HG03066 (cell line): ENCODE data around the gene DCPS.
"Not testable (repeated sequence)": the region's sequence is repeated elsewhere in the genome, so short reads cannot be mapped to it uniquely, and the experiment has no call there.

Experiments
- ATAC-seq: cut with Tn5 transposase; IDR thresholded peaks from one replicate; pipeline ENCODE4 v1.9.1; 2021; ENCODE audit warnings: low read depth; ENCODE audit not compliant: unreplicated experiment

The DCPS gene, protein sequence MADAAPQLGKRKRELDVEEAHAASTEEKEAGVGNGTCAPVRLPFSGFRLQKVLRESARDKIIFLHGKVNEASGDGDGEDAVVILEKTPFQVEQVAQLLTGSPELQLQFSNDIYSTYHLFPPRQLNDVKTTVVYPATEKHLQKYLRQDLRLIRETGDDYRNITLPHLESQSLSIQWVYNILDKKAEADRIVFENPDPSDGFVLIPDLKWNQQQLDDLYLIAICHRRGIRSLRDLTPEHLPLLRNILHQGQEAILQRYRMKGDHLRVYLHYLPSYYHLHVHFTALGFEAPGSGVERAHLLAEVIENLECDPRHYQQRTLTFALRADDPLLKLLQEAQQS

DNA sequence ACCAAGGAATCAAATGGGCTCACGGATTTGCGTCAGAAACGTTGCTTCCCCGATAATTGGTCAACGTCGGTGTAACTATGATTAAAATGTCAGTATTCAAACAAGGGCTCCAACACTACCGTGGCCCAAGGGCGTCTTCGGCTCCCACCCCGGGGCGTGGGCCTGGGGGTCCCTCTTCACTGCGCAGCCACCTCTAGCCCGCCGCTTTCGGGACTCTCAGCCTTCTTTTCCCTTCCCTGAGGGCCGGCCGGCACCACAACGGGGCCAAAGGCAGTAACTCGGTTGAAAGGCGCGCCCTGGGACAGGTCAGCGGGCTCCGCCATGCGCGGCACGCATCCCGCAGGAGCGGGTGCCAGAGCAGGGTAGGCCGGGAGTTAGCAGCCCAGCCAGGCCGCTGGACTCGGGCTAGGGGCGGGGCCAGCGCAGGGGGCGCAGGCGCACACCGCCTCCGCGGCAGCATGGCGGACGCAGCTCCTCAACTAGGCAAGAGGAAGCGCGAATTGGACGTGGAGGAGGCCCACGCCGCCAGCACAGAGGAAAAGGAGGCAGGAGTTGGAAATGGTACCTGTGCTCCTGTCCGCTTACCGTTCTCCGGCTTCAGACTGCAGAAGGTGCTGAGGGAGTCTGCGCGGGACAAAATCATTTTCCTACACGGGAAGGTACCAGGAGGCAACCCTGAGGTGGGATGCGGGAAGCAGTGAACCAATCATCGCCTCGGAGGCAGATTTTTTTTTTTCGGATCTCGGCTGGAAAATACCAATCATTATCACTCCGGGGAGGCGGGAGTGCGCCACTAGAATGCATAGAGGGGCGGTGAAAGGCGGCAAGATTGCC is at the start of gene DCPS:
Gene DCPS, plus strand, starts transcription at position 438 of the 834 bp plus-strand sequence. Its CDS starts 21 bp downstream, at position 459.
- peak; percentile 89 for ATAC-seq

GRCh38 chr11:126254819-126255218 is 49.0 kb upstream of the DCPS start:
- no peak for ATAC-seq

GRCh38 chr11:126255507-126255906 is 48.4 kb upstream of the DCPS start:
- ATAC-seq: not testable (repeated sequence)

DNA sequence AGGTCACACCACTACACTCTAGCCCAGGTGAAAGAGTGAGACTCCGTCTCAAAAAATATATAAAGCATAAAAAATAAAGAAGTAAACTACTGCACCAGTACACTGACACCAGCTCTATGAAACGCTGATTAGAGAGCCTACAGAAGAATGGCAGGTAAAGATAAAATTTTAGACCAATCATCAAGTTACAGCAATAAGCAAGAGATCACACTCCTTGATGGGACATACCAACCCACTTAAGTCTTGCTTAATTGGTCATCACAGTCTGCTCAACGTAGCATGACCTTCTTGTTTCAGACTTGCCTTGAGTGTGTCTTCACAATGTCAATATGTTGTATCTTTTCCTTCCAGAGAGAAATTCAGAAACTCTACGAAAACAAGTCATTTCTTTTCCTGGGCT is 47.6 kb upstream of the DCPS start:
- no peak for ATAC-seq

GRCh38 chr11:126257144-126257543 is 46.7 kb upstream of the DCPS start:
- no peak for ATAC-seq

- no peak for ATAC-seq
Observed at GRCh38 chr11:126257764-126258163, 46.1 kb upstream of the DCPS start.

DNA sequence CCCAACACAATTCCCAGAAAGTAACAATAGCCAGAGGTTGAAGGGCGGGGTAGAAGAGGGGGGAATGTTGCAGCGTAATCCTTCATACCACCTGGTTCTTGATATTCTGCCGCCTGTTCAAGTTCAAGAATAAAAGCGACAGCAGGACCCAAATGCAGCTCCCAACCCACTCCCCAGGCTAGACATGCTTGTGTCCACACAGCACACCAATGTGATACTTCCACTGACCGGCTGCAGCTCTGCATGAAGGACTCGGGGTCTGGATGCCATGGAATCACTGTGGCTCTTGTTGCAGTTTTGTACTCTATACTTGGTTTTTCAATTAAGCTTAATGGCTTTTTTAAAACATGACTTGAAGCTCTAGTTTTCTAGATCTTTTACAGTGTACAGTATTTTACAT is 41.6 kb upstream of the DCPS start:
- no peak for ATAC-seq

GRCh38 chr11:126263489-126263888 is 40.4 kb upstream of the DCPS start:
- ATAC-seq: no peak

- ATAC-seq: no peak
Observed at GRCh38 chr11:126265811-126266210, 38.0 kb upstream of the DCPS start.

- no peak for ATAC-seq
Observed at GRCh38 chr11:126267650-126268049, 36.2 kb upstream of the DCPS start.

GRCh38 chr11:126268361-126268707 is 35.5 kb upstream of the DCPS start:
- ATAC-seq: peak; percentile 7

- ATAC-seq: peak; percentile 99
Observed at GRCh38 chr11:126268708-126269579, 34.9 kb upstream of the DCPS start, which contains the start of the genes FOXRED1 and SRPRA. Gene FOXRED1, plus strand, starts transcription at chr11:126269154. Its CDS starts 53 bp downstream, at chr11:126269207. Gene SRPRA, minus strand, starts transcription at chr11:126268895. Its CDS starts 91 bp downstream, at chr11:126268804.

DNA sequence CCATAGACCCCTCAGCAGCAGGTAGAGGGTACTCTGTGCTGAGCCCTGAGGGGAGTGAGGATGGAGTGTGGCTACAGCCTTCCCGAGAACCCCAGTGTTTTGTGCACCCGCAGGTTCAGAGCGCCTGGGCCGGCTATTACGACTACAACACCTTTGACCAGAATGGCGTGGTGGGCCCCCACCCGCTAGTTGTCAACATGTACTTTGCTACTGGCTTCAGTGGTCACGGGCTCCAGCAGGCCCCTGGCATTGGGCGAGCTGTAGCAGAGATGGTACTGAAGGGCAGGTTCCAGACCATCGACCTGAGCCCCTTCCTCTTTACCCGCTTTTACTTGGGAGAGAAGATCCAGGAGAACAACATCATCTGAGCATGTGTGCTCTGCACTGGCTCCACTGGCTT is 26.5 kb upstream of the DCPS start:
- ATAC-seq: no peak

DNA sequence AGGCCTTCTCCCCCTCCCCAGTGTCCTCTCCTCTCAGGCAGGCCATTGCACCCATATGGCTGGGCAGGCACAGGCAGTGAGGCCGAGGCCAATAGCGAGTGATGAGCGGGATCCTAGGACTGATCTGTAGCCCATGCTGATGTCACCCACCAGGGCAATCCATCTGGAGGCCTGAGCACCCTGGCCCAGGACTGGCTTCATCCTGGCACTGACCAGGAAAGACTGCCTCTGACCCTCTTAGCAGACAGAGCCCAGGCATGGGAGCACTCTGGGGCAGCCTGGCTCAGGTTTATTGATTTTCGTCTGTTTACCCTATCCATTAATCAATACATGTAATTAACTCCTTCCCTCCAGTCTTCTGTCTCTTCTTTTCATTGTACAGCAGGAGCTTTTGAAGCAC is 26.1 kb upstream of the DCPS start:
- ATAC-seq: no peak

GRCh38 chr11:126279191-126279590 is 24.7 kb upstream of the DCPS start:
- ATAC-seq: no peak

GRCh38 chr11:126280595-126280994 is 23.3 kb upstream of the DCPS start:
- ATAC-seq: no peak

DNA sequence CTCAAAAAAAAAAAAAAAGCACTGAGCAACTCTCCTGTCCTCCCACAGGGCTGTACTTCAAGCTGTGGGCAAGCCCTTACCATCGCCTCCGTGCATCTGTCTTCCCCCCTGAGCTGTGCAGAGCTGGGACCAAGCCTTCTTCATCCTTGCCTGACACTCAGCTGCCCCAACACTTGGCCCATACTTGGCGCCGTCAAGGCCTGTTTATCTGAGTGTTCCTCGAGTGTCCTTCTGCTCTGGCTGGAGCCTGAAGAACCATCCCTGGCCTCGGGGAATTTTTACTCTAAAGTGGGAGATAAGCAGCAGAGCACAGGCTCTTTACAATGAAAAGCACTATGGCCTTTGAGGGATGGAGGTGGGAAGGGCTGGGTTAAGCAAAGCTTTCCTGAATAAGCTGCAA is 22.6 kb upstream of the DCPS start:
- no peak for ATAC-seq

GRCh38 chr11:126281666-126282175 is 22.1 kb upstream of the DCPS start:
- no peak for ATAC-seq

DNA sequence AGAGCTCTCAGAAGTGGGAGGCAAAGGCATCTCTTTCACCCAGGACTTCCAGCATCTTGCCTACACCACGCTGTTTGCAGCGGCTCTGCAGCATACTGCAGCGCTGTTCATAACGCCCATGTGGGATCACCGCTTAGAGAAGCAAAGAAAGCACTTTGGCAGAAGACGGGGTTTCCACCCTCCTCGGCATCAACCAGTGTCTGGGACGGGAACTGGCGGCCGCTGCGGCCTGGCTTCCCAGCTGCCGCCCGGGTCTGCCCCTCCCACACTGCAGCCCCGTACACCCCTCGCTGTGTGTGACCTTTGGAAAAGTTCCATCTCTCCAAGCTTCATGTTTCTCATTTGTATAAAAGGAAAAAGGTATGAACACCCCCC is 21.5 kb upstream of the DCPS start:
- peak; percentile 16 for ATAC-seq

- peak; percentile 65 for ATAC-seq
Observed at GRCh38 chr11:126282736-126283591, 20.9 kb upstream of the DCPS start, which contains the start of gene TIRAP. Gene TIRAP, plus strand, starts transcription at chr11:126283093. Its CDS starts 7,802 bp downstream, at chr11:126290895.
